Measurements from ENCODE around the gene DLK2. TPM values are rescaled to one million over a fixed set of nuclear protein-coding genes. Genes with fewer than 3 reads are reported as not detected.

The DLK2 gene
- total and polyA plus RNA-seq, 2 of the 13 experiments (the other 11 are each of a cell fraction or from before 2014, with no cell fraction given) = 1.2 to 3.8 TPM

- TF ChIP-seq, protein P1, sequence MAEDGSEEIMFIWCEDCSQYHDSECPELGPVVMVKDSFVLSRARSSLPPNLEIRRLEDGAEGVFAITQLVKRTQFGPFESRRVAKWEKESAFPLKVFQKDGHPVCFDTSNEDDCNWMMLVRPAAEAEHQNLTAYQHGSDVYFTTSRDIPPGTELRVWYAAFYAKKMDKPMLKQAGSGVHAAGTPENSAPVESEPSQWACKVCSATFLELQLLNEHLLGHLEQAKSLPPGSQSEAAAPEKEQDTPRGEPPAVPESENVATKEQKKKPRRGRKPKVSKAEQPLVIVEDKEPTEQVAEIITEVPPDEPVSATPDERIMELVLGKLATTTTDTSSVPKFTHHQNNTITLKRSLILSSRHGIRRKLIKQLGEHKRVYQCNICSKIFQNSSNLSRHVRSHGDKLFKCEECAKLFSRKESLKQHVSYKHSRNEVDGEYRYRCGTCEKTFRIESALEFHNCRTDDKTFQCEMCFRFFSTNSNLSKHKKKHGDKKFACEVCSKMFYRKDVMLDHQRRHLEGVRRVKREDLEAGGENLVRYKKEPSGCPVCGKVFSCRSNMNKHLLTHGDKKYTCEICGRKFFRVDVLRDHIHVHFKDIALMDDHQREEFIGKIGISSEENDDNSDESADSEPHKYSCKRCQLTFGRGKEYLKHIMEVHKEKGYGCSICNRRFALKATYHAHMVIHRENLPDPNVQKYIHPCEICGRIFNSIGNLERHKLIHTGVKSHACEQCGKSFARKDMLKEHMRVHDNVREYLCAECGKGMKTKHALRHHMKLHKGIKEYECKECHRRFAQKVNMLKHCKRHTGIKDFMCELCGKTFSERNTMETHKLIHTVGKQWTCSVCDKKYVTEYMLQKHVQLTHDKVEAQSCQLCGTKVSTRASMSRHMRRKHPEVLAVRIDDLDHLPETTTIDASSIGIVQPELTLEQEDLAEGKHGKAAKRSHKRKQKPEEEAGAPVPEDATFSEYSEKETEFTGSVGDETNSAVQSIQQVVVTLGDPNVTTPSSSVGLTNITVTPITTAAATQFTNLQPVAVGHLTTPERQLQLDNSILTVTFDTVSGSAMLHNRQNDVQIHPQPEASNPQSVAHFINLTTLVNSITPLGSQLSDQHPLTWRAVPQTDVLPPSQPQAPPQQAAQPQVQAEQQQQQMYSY (CRISPR knock-in tag; IDR thresholded peaks at IDR 0.05) = no peak
- TF ChIP-seq ATF2 (CRISPR knock-in tag; IDR thresholded peaks at IDR 0.05) (no peak), PHF8 (CRISPR knock-in tag; IDR thresholded peaks at IDR 0.05) (no peak), ATF7 (IDR thresholded peaks at IDR 0.05) (no peak), ATF7 (CRISPR knock-in tag; IDR thresholded peaks at IDR 0.05) (no peak), SMAD3 (CRISPR knock-in tag; IDR thresholded peaks at IDR 0.05) (0 out of 2 replicates have a peak, but pooled peaks have one; percentile 34), ZNF432 (CRISPR knock-in tag; IDR thresholded peaks at IDR 0.05; ENCODE audit: borderline replicate concordance) (no peak), ZNF543 (CRISPR knock-in tag; IDR thresholded peaks at IDR 0.05) (no peak), HOXA9 (CRISPR knock-in tag; IDR thresholded peaks at IDR 0.05; ENCODE audit: borderline replicate concordance) (no peak), ZNF282 (IDR thresholded peaks at IDR 0.05; ENCODE audit: partially characterized antibody) (no peak), ZFP62 (CRISPR knock-in tag; IDR thresholded peaks at IDR 0.05) (no peak), SRY (CRISPR knock-in tag; IDR thresholded peaks at IDR 0.05) (no peak; the same call in 1 of the 2 replicates), FIP1L1 (IDR thresholded peaks at IDR 0.05; ENCODE audit: borderline replicate concordance, insufficient read depth, low read depth, low read length) (no peak), ZFP82 (CRISPR knock-in tag; IDR thresholded peaks at IDR 0.05; ENCODE audit: borderline replicate concordance) (no peak), ZSCAN31 (CRISPR knock-in tag; IDR thresholded peaks at IDR 0.05; ENCODE audit: low read depth) (0 out of 2 replicates have a peak, but pooled peaks have one; percentile 47), YY1 (IDR thresholded peaks at IDR 0.05; ENCODE audit: insufficient read depth, insufficient replicate concordance, low read depth, low read length) (peak; percentile 53), AKNA (CRISPR knock-in tag; IDR thresholded peaks at IDR 0.05; ENCODE audit: borderline replicate concordance) (no peak), CTCF (CRISPR knock-in tag; IDR thresholded peaks at IDR 0.05) (no peak)
Observed at GRCh38 chr6:43436577-43437282, 18.6 kb downstream of the DLK2 start (continued).
